Astrocyte of the spinal cord (primary cell): Measurements from ENCODE around the gene GUCY1B1.

Source experiments
- DNase-seq: peaks from one replicate; pipeline ENCODE4 v3.0.0; 2011; ENCODE audit warnings: low read depth, low spot score
- H3K4me3 ChIP-seq: 2 replicates; pipeline ENCODE4 v1.5.1; 2011; ENCODE audit warnings: low read depth, mild to moderate bottlenecking, low read length, moderate library complexity
- CTCF ChIP-seq: IDR thresholded peaks from 2 replicates; pipeline ENCODE4 v1.5.1; 2012; ENCODE audit warnings: low read depth, mild to moderate bottlenecking, low read length, inconsistent platforms
- in situ Hi-C: cut with HindIII; loops from 2 replicates; pipeline ENCODE4 v1.10.0; 2017; ENCODE audit warnings: low sequenced_read_pairs

The GUCY1B1 gene

DNA sequence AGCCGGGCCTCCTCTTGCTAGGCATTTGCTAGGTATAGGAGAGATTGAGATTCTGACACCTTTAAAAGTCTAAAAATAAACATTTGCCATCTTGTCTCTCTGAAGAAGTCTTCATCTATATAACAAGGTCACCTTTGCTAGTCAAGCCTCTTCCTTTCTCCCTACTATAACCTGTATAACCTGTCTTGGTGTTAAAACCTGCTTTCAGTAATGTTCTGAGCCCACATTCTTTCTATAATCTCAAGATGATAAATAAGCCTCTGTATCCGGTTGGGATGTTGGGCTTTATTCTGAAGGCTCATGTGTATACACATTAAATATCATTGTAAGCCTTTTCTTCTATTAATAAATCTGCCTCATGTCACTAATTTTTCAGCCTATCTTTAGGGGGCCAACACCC lies 97.1 kb downstream of the GUCY1B1 start:
- in situ Hi-C loops, result no loop called here

More for the DNA sequence above, 97.1 kb downstream of the GUCY1B1 start:
- no peak for DNase-seq
- TF ChIP-seq CTCF, result no peak
- no peak overlapping the region for H3K4me3 ChIP-seq
